ENCODE data around the gene PMM1.
A peak's percentile ranks its signal among the peaks of the same experiment; 100 is the strongest.

Gene PMM1

GRCh38 chr22:41621099-41621910, 31.7 kb upstream of the PMM1 start, which contains the start of gene XRCC6:
TSS of gene XRCC6 (plus strand) at chr22:41621295. CDS start at chr22:41622005, 710 bp downstream.
- Histone ChIP-seq H3K4me3 (replicated peaks; ENCODE audit: insufficient read depth, low read length) (peak within 1 kb of the TSS; percentile 89), H3K27me3 (ENCODE audit: insufficient read depth, poor library complexity, severe bottlenecking) (no peaks in the 10 kb centered on the region), H3K27ac (replicated peaks) (peak within 1 kb of the TSS; percentile 94)
- TF ChIP-seq SPI1 (IDR thresholded peaks at IDR 0.05; ENCODE audit: borderline replicate concordance, low read depth) (no peak), CTCF (IDR thresholded peaks at IDR 0.05; ENCODE audit: insufficient read depth, low read length) (no peak), GABPA (IDR thresholded peaks at IDR 0.05; ENCODE audit: low read depth) (0 out of 2 replicates have a peak, but pooled peaks have one; percentile 38), POLR2AphosphoS5 (IDR thresholded peaks at IDR 0.05; ENCODE audit: low read depth) (peak; percentile 87)
- TF ChIP-seq, protein P1, sequence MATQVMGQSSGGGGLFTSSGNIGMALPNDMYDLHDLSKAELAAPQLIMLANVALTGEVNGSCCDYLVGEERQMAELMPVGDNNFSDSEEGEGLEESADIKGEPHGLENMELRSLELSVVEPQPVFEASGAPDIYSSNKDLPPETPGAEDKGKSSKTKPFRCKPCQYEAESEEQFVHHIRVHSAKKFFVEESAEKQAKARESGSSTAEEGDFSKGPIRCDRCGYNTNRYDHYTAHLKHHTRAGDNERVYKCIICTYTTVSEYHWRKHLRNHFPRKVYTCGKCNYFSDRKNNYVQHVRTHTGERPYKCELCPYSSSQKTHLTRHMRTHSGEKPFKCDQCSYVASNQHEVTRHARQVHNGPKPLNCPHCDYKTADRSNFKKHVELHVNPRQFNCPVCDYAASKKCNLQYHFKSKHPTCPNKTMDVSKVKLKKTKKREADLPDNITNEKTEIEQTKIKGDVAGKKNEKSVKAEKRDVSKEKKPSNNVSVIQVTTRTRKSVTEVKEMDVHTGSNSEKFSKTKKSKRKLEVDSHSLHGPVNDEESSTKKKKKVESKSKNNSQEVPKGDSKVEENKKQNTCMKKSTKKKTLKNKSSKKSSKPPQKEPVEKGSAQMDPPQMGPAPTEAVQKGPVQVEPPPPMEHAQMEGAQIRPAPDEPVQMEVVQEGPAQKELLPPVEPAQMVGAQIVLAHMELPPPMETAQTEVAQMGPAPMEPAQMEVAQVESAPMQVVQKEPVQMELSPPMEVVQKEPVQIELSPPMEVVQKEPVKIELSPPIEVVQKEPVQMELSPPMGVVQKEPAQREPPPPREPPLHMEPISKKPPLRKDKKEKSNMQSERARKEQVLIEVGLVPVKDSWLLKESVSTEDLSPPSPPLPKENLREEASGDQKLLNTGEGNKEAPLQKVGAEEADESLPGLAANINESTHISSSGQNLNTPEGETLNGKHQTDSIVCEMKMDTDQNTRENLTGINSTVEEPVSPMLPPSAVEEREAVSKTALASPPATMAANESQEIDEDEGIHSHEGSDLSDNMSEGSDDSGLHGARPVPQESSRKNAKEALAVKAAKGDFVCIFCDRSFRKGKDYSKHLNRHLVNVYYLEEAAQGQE (IDR thresholded peaks at IDR 0.05; ENCODE audit: insufficient replicate concordance, low read depth) = peak; percentile 38
- peak; percentile 100 for DNase-seq (ENCODE audit: low read depth in 1 of 2, low spot score in 1 of 2)

- DNase-seq (ENCODE audit: low read depth in 1 of 2, low spot score in 1 of 2) = peak in 1 of 2 experiments; percentile 12
- H3K27me3 ChIP-seq (ENCODE audit: insufficient read depth, poor library complexity, severe bottlenecking) = no peaks in the 10 kb centered on the region
- H3K27ac ChIP-seq (replicated peaks) = peak within 1 kb of the TSS; percentile 94
- peak within 1 kb of the TSS; percentile 89 for H3K4me3 ChIP-seq (replicated peaks; ENCODE audit: insufficient read depth, low read length)
- TF ChIP-seq CTCF (IDR thresholded peaks at IDR 0.05; ENCODE audit: insufficient read depth, low read length) (no peak), POLR2AphosphoS5 (IDR thresholded peaks at IDR 0.05; ENCODE audit: low read depth) (peak; percentile 84; the same call in 1 of the 2 replicates), GABPA (IDR thresholded peaks at IDR 0.05; ENCODE audit: low read depth) (no peak), SPI1 (IDR thresholded peaks at IDR 0.05; ENCODE audit: borderline replicate concordance, low read depth) (no peak)
- TF ChIP-seq, protein P1 (IDR thresholded peaks at IDR 0.05; ENCODE audit: insufficient replicate concordance, low read depth) = peak; percentile 48
Observed at GRCh38 chr22:41620589-41621098, 31.0 kb upstream of the PMM1 start, which contains the start of gene DESI1. TSS of gene DESI1 (minus strand) at chr22:41621043. CDS start at chr22:41620839, 204 bp downstream.

- TF ChIP-seq POLR2AphosphoS5 (IDR thresholded peaks at IDR 0.05; ENCODE audit: low read depth) (no peak), GABPA (IDR thresholded peaks at IDR 0.05; ENCODE audit: low read depth) (no peak), SPI1 (IDR thresholded peaks at IDR 0.05; ENCODE audit: borderline replicate concordance, low read depth) (no peak), CTCF (IDR thresholded peaks at IDR 0.05; ENCODE audit: insufficient read depth, low read length) (no peak)
- TF ChIP-seq, protein P1 (IDR thresholded peaks at IDR 0.05; ENCODE audit: insufficient replicate concordance, low read depth) = no peak
- Histone ChIP-seq H3K27me3 (ENCODE audit: insufficient read depth, poor library complexity, severe bottlenecking) (no peaks in the 10 kb centered on the region), H3K27ac (replicated peaks) (peak overlapping the region; percentile 94), H3K4me3 (replicated peaks; ENCODE audit: insufficient read depth, low read length) (peak overlapping the region; percentile 72)
- peak in 1 of 2 experiments; percentile 47 for DNase-seq (ENCODE audit: low read depth in 1 of 2, low spot score in 1 of 2)
Observed at GRCh38 chr22:41619979-41620588, 30.4 kb upstream of the PMM1 start.
